22Rv1 (cell line): ENCODE results near the gene HCN3.

Experiments
- ZFX ChIP-seq: fragments of 450-650 bp; IDR thresholded peaks from 2 replicates; pipeline ENCODE4 v1.6.1; 2017; ENCODE audit warnings: antibody characterized with exemption, borderline replicate concordance
- TF ChIP-seq, protein P1 (sequence below): fragments of 450-650 bp; IDR thresholded peaks from 2 replicates; pipeline ENCODE4 v1.5.1; 2017; ENCODE audit warnings: mild to moderate bottlenecking

- TF ChIP-seq, protein P1, sequence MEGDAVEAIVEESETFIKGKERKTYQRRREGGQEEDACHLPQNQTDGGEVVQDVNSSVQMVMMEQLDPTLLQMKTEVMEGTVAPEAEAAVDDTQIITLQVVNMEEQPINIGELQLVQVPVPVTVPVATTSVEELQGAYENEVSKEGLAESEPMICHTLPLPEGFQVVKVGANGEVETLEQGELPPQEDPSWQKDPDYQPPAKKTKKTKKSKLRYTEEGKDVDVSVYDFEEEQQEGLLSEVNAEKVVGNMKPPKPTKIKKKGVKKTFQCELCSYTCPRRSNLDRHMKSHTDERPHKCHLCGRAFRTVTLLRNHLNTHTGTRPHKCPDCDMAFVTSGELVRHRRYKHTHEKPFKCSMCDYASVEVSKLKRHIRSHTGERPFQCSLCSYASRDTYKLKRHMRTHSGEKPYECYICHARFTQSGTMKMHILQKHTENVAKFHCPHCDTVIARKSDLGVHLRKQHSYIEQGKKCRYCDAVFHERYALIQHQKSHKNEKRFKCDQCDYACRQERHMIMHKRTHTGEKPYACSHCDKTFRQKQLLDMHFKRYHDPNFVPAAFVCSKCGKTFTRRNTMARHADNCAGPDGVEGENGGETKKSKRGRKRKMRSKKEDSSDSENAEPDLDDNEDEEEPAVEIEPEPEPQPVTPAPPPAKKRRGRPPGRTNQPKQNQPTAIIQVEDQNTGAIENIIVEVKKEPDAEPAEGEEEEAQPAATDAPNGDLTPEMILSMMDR: no peak
- no peak for TF ChIP-seq ZFX
Observed at GRCh38 chr1:155263067-155263466, 14.2 kb upstream of the HCN3 start.
